HEK293 (cell line): ENCODE data around the gene RCC1.

Experiments
- GLIS2 ChIP-seq: fragments of 450-650 bp; formaldehyde crosslinking; IDR thresholded peaks from 2 replicates; pipeline ENCODE4 v1.5.1; 2016; ENCODE audit warnings: missing biosample characterization, missing genetic modification characterization
- PRDM1 ChIP-seq: fragments of 450-650 bp; formaldehyde crosslinking; IDR thresholded peaks from 2 replicates; pipeline ENCODE4; 2016; ENCODE audit warnings: missing biosample characterization, missing genetic modification characterization
- SP7 ChIP-seq: fragments of 450-650 bp; formaldehyde crosslinking; IDR thresholded peaks from 2 replicates; pipeline ENCODE4 v1.5.1; 2016; ENCODE audit warnings: missing biosample characterization, missing genetic modification characterization
- ZBTB20 ChIP-seq: fragments of 450-650 bp; formaldehyde crosslinking; IDR thresholded peaks from 2 replicates; pipeline ENCODE4 v1.5.1; 2016; ENCODE audit warnings: missing biosample characterization, missing genetic modification characterization
- ZFP3 ChIP-seq: fragments of 450-650 bp; formaldehyde crosslinking; IDR thresholded peaks from 2 replicates; pipeline ENCODE4 v1.5.1; 2016; ENCODE audit warnings: low read depth, missing biosample characterization, missing genetic modification characterization
- ZNF138 ChIP-seq: fragments of 450-650 bp; formaldehyde crosslinking; IDR thresholded peaks from 2 replicates; pipeline ENCODE4 v1.5.1; 2016; ENCODE audit warnings: missing biosample characterization, missing genetic modification characterization, borderline replicate concordance
- ZNF148 ChIP-seq: fragments of 450-650 bp; formaldehyde crosslinking; IDR thresholded peaks from 2 replicates; pipeline ENCODE4 v1.5.0; 2017; ENCODE audit warnings: missing biosample characterization, missing genetic modification characterization, borderline replicate concordance
- ZNF157 ChIP-seq: fragments of 450-650 bp; formaldehyde crosslinking; IDR thresholded peaks from 2 replicates; pipeline ENCODE4 v1.5.1; 2016; ENCODE audit warnings: missing biosample characterization, missing genetic modification characterization
- ZNF174 ChIP-seq: fragments of 450-650 bp; formaldehyde crosslinking; IDR thresholded peaks from 2 replicates; pipeline ENCODE4 v1.5.0; 2017; ENCODE audit warnings: missing biosample characterization, mild to moderate bottlenecking, missing genetic modification characterization
- ZNF324 ChIP-seq: fragments of 450-650 bp; formaldehyde crosslinking; IDR thresholded peaks from 2 replicates; pipeline ENCODE4 v1.5.1; 2016; ENCODE audit warnings: missing biosample characterization, missing genetic modification characterization
- ZNF580 ChIP-seq: fragments of 450-650 bp; formaldehyde crosslinking; IDR thresholded peaks from 2 replicates; pipeline ENCODE4 v1.5.1; 2016; ENCODE audit warnings: missing biosample characterization, missing genetic modification characterization
- ZNF692 ChIP-seq: fragments of 450-650 bp; formaldehyde crosslinking; IDR thresholded peaks from 2 replicates; pipeline ENCODE4 v1.5.1; 2016; ENCODE audit warnings: missing biosample characterization, missing genetic modification characterization
- TF ChIP-seq, protein P1 (sequence below): fragments of 450-650 bp; formaldehyde crosslinking; conservative IDR thresholded peaks from 2 replicates; pipeline ENCODE4 v1.5.1; 2016; ENCODE audit warnings: low read depth, missing biosample characterization, missing genetic modification characterization
- TF ChIP-seq, protein P2 (sequence below): fragments of 450-650 bp; formaldehyde crosslinking; IDR thresholded peaks from 2 replicates; pipeline ENCODE4 v1.5.1; 2017; ENCODE audit warnings: missing biosample characterization, mild to moderate bottlenecking, missing genetic modification characterization, moderate library complexity
- TF ChIP-seq, protein P3 (sequence below): fragments of 450-650 bp; formaldehyde crosslinking; IDR thresholded peaks from 2 replicates; pipeline ENCODE4 v1.5.1; 2016; ENCODE audit warnings: missing biosample characterization, missing genetic modification characterization
- TF ChIP-seq, protein P4 (sequence below): fragments of 450-650 bp; formaldehyde crosslinking; IDR thresholded peaks from 2 replicates; pipeline ENCODE4; 2016; ENCODE audit warnings: missing biosample characterization, missing genetic modification characterization
- TF ChIP-seq, protein P5 (sequence below): fragments of 450-650 bp; formaldehyde crosslinking; IDR thresholded peaks from 2 replicates; pipeline ENCODE4 v1.5.1; 2017; ENCODE audit warnings: missing biosample characterization, missing genetic modification characterization

The RCC1 gene

GRCh38 chr1:28581531-28582247 lies 75.8 kb downstream of the RCC1 start (continued):
- TF ChIP-seq, protein P1, sequence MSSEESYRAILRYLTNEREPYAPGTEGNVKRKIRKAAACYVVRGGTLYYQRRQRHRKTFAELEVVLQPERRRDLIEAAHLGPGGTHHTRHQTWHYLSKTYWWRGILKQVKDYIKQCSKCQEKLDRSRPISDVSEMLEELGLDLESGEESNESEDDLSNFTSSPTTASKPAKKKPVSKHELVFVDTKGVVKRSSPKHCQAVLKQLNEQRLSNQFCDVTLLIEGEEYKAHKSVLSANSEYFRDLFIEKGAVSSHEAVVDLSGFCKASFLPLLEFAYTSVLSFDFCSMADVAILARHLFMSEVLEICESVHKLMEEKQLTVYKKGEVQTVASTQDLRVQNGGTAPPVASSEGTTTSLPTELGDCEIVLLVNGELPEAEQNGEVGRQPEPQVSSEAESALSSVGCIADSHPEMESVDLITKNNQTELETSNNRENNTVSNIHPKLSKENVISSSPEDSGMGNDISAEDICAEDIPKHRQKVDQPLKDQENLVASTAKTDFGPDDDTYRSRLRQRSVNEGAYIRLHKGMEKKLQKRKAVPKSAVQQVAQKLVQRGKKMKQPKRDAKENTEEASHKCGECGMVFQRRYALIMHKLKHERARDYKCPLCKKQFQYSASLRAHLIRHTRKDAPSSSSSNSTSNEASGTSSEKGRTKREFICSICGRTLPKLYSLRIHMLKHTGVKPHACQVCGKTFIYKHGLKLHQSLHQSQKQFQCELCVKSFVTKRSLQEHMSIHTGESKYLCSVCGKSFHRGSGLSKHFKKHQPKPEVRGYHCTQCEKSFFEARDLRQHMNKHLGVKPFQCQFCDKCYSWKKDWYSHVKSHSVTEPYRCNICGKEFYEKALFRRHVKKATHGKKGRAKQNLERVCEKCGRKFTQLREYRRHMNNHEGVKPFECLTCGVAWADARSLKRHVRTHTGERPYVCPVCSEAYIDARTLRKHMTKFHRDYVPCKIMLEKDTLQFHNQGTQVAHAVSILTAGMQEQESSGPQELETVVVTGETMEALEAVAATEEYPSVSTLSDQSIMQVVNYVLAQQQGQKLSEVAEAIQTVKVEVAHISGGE (tag by site-specific recombination): peak; percentile 50
- TF ChIP-seq, protein P2, sequence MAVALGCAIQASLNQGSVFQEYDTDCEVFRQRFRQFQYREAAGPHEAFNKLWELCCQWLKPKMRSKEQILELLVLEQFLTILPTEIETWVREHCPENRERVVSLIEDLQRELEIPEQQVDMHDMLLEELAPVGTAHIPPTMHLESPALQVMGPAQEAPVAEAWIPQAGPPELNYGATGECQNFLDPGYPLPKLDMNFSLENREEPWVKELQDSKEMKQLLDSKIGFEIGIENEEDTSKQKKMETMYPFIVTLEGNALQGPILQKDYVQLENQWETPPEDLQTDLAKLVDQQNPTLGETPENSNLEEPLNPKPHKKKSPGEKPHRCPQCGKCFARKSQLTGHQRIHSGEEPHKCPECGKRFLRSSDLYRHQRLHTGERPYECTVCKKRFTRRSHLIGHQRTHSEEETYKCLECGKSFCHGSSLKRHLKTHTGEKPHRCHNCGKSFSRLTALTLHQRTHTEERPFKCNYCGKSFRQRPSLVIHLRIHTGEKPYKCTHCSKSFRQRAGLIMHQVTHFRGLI (tag by site-specific recombination): peak; percentile 29; the same call in 1 of the 2 replicates
- TF ChIP-seq ZNF138 (tag by site-specific recombination) (no peak), ZNF157 (tag by site-specific recombination) (no peak), PRDM1 (0 out of 2 replicates have a peak, but pooled peaks have one; percentile 36), ZFP3 (tag by site-specific recombination) (no peak), ZNF580 (0 out of 2 replicates have a peak, but pooled peaks have one; percentile 56), ZBTB20 (tag by site-specific recombination) (peak; percentile 91; the same call in 1 of the 2 replicates), ZNF324 (tag by site-specific recombination) (peak; percentile 78; the same call in 1 of the 2 replicates), GLIS2 (peak; percentile 57; the same call in 1 of the 2 replicates), SP7 (tag by site-specific recombination) (peak; percentile 92), ZNF174 (tag by site-specific recombination) (no peak), ZNF148 (tag by site-specific recombination) (peak; percentile 88), ZNF692 (tag by site-specific recombination) (peak; percentile 84)
- TF ChIP-seq, protein P3, sequence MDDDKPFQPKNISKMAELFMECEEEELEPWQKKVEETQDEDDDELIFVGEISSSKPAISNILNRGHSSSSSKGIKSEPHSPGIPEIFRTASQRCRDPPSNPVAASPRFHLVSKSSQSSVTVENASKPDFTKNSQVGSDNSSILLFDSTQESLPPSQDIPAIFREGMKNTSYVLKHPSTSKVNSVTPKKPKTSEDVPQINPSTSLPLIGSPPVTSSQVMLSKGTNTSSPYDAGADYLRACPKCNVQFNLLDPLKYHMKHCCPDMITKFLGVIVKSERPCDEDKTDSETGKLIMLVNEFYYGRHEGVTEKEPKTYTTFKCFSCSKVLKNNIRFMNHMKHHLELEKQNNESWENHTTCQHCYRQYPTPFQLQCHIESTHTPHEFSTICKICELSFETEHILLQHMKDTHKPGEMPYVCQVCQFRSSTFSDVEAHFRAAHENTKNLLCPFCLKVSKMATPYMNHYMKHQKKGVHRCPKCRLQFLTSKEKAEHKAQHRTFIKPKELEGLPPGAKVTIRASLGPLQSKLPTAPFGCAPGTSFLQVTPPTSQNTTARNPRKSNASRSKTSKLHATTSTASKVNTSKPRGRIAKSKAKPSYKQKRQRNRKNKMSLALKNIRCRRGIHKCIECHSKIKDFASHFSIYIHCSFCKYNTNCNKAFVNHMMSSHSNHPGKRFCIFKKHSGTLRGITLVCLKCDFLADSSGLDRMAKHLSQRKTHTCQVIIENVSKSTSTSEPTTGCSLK (tag by site-specific recombination): no peak
- TF ChIP-seq, protein P4, sequence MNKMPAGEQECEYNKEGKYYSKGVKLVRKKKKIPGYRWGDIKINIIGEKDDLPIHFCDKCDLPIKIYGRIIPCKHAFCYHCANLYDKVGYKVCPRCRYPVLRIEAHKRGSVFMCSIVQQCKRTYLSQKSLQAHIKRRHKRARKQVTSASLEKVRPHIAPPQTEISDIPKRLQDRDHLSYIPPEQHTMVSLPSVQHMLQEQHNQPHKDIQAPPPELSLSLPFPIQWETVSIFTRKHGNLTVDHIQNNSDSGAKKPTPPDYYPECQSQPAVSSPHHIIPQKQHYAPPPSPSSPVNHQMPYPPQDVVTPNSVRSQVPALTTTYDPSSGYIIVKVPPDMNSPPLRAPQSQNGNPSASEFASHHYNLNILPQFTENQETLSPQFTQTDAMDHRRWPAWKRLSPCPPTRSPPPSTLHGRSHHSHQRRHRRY (tag by site-specific recombination): peak; percentile 88; the same call in 1 of the 2 replicates
- TF ChIP-seq, protein P5, sequence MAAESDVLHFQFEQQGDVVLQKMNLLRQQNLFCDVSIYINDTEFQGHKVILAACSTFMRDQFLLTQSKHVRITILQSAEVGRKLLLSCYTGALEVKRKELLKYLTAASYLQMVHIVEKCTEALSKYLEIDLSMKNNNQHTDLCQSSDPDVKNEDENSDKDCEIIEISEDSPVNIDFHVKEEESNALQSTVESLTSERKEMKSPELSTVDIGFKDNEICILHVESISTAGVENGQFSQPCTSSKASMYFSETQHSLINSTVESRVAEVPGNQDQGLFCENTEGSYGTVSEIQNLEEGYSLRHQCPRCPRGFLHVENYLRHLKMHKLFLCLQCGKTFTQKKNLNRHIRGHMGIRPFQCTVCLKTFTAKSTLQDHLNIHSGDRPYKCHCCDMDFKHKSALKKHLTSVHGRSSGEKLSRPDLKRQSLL (tag by site-specific recombination): 0 out of 2 replicates have a peak, but pooled peaks have one; percentile 46
